Measurements from ENCODE around the gene OR6P1.

The OR6P1 gene, protein sequence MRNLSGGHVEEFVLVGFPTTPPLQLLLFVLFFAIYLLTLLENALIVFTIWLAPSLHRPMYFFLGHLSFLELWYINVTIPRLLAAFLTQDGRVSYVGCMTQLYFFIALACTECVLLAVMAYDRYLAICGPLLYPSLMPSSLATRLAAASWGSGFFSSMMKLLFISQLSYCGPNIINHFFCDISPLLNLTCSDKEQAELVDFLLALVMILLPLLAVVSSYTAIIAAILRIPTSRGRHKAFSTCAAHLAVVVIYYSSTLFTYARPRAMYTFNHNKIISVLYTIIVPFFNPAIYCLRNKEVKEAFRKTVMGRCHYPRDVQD

DNA sequence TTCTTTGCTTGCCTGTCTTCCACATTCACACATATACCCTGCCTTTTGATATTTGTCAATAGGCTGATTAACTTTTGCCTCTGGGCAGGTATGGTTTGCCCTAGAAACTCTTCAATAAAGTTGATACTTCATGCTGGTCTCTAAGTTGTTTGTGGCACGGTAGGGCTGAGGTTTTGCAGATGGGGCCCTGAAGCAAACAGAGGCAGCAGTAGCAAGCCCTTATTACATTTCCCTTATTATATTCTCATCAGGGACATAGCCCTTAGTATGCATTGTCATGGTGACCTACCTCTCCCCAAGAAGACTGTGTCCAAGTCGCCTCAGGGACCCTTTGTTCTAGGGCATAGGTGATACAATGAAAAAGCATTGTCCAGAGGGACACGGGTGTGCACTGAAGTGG lies at the start of gene OR6P1:
Gene OR6P1, minus strand, starts transcription at position 101 of the 400 bp plus-strand sequence. CDS start 6,976 bp downstream, outside the sequence.
- Histone ChIP-seq H3K27ac (ENCODE audit: low read length) (no peak within 1 kb of the TSS), H3K4me3 (ENCODE audit: low read length) (no peak within 1 kb of the TSS), H3K36me3 (ENCODE audit: insufficient read depth, low read depth, low read length) (no peaks in the 10 kb centered on the region), H3K27me3 (ENCODE audit: insufficient read depth, low read length) (no peaks in the 10 kb centered on the region), H3K9ac (ENCODE audit: low read depth, low read length) (no peak within 1 kb of the TSS), H3K4me1 (ENCODE audit: insufficient read depth, low read length) (no peaks in the 10 kb centered on the region), H3K9me3 (ENCODE audit: insufficient read depth, low read depth, low read length) (no peaks in the 10 kb centered on the region)

DNA sequence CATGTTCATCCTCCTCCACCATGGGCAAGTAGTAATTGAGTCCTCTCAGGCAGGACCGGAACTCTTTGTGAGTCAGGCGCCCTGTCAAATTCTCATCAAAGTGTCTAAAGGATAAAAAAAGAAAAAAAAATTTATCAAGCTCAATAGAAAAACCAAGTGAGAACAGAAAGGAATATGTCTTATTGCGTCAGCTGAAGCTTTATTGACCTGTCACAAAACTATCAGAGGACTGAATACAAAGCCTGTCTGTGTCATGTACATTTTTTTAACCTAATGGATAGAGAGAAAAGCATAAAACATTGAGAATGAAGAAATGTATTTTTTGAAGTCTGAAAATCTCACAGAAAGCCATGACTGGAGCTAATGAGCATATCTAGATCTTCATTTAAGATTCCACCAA lies 43.4 kb upstream of the OR6P1 start:
- no peaks in the 10 kb centered on the region for H3K27me3 ChIP-seq (ENCODE audit: insufficient read depth, low read length)
- H3K9ac ChIP-seq (ENCODE audit: low read depth, low read length): no peak overlapping the region
- H3K9me3 ChIP-seq (ENCODE audit: insufficient read depth, low read depth, low read length): no peaks in the 10 kb centered on the region
- no peak overlapping the region for H3K4me3 ChIP-seq (ENCODE audit: low read length)
- H3K27ac ChIP-seq (ENCODE audit: low read length): no peak overlapping the region
- H3K36me3 ChIP-seq (ENCODE audit: insufficient read depth, low read depth, low read length): no peaks in the 10 kb centered on the region
- no peaks in the 10 kb centered on the region for H3K4me1 ChIP-seq (ENCODE audit: insufficient read depth, low read length)

DNA sequence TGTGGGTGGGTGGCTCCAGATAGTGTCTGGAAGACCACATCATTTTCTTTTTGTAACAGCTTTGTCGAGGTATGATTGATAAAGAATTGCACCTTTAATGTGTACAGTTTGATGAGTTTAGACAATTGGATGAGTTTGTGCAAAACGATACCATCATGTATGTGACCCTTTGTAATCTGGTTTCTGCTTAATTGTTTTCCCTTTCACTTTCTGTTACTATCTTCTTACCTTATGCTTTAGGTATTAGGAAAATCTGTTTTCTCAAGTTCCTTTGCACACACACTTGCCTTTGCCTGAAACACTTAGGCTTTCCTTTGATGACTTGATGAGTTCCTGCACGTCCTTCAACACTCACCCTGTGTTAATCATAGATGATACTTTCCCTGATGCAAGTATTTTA lies 41.5 kb upstream of the OR6P1 start:
- Histone ChIP-seq H3K36me3 (ENCODE audit: insufficient read depth, low read depth, low read length) (no peaks in the 10 kb centered on the region), H3K9ac (ENCODE audit: low read depth, low read length) (no peak overlapping the region), H3K27me3 (ENCODE audit: insufficient read depth, low read length) (no peaks in the 10 kb centered on the region), H3K4me1 (ENCODE audit: insufficient read depth, low read length) (no peaks in the 10 kb centered on the region), H3K27ac (ENCODE audit: low read length) (no peak overlapping the region), H3K9me3 (ENCODE audit: insufficient read depth, low read depth, low read length) (no peaks in the 10 kb centered on the region), H3K4me3 (ENCODE audit: low read length) (no peak overlapping the region)

DNA sequence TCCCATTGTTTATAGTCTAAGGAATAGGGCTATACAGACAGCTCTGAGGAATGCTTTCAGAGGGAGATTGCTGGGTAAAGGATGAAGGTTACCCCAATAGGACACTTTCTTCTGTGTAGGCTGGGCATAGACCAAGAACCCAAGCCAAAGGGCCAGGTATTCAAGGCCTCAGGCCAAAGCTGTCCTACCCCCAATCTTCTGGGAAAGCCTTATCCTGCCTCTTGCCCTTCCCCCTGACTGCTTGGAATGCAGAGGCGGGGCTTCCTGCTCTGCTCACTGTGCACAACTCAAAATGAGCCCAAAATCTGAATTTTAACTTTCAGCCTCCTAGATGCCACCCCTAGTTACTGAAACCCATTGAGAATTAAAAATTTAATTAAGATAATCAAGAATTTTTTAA lies 36.9 kb upstream of the OR6P1 start:
- no peak overlapping the region for H3K9ac ChIP-seq (ENCODE audit: low read depth, low read length)
- H3K9me3 ChIP-seq (ENCODE audit: insufficient read depth, low read depth, low read length): no peaks in the 10 kb centered on the region
- H3K27ac ChIP-seq (ENCODE audit: low read length): no peak overlapping the region
- H3K4me3 ChIP-seq (ENCODE audit: low read length): no peak overlapping the region
- H3K36me3 ChIP-seq (ENCODE audit: insufficient read depth, low read depth, low read length): no peaks in the 10 kb centered on the region
- H3K27me3 ChIP-seq (ENCODE audit: insufficient read depth, low read length): no peaks in the 10 kb centered on the region
- no peaks in the 10 kb centered on the region for H3K4me1 ChIP-seq (ENCODE audit: insufficient read depth, low read length)

DNA sequence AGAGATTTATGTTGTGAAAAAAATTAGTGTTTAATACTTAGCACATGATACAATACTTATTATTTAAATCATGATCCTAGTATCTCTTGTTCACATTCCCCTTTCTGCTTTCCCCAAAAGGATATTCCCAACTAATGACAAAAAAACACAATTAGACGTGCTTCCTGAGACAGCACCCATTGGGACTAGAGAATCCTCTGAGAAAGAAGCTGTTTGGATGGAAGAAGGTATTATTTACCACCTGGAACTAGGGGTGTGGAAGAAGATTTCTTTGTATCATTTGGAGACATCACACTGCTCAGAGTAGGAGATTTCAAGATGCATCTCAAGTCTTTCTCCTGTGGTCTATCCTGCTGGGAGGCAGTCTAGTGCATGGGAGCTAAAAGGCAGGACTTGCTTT lies 34.6 kb upstream of the OR6P1 start, which contains the start of gene OR10Z1:
Gene OR10Z1, plus strand, starts transcription at position 301 of the 400 bp plus-strand sequence. CDS start 1,171 bp downstream, outside the sequence.
- H3K36me3 ChIP-seq (ENCODE audit: insufficient read depth, low read depth, low read length): no peaks in the 10 kb centered on the region
- no peak within 1 kb of the TSS for H3K4me3 ChIP-seq (ENCODE audit: low read length)
- no peaks in the 10 kb centered on the region for H3K9me3 ChIP-seq (ENCODE audit: insufficient read depth, low read depth, low read length)
- no peaks in the 10 kb centered on the region for H3K27me3 ChIP-seq (ENCODE audit: insufficient read depth, low read length)
- H3K27ac ChIP-seq (ENCODE audit: low read length): no peak within 1 kb of the TSS
- no peaks in the 10 kb centered on the region for H3K4me1 ChIP-seq (ENCODE audit: insufficient read depth, low read length)
- no peak within 1 kb of the TSS for H3K9ac ChIP-seq (ENCODE audit: low read depth, low read length)

DNA sequence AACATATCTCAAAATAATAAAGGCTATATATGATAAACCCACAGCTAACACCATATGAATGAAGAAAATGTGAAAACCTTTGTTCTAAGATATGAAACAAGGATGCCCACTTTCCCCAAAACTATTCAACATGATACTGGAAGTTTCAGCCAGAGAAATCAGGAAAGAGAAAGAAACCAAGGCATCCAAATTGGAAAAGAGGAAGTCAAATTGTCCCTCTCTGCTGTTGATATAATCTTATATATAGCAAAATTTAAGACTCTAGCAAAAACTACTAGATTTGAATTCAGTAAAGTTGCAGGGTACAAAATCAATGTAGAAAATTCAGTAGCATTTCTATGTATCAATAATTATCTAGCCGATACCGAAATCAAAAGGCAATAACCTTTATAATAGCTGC lies 30.4 kb upstream of the OR6P1 start:
- H3K27me3 ChIP-seq (ENCODE audit: insufficient read depth, low read length): no peaks in the 10 kb centered on the region
- no peak overlapping the region for H3K27ac ChIP-seq (ENCODE audit: low read length)
- H3K9ac ChIP-seq (ENCODE audit: low read depth, low read length): no peak overlapping the region
- H3K4me1 ChIP-seq (ENCODE audit: insufficient read depth, low read length): no peaks in the 10 kb centered on the region
- no peak overlapping the region for H3K4me3 ChIP-seq (ENCODE audit: low read length)
- peaks cover 13% of the 10 kb centered on the region for H3K9me3 ChIP-seq (ENCODE audit: insufficient read depth, low read depth, low read length)
- H3K36me3 ChIP-seq (ENCODE audit: insufficient read depth, low read depth, low read length): no peaks in the 10 kb centered on the region

DNA sequence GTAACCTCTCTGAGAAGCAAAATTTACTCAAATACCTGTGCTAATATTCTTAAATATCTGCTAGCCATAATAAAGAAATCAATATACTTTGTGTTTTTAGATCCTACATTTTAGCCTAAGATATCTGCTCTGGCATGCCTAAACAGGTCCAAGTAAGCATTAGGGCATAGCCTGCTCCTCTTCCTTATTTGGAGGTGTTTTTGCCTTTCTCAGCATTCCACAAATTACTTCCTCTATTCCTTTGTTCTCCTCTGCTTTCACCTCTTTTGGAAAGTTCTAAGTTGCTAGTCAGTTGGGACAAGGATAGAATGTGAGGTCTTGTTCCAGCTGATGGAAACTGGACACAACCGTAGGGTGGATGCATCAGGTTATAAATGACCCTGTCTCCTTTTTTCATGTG lies 16.6 kb upstream of the OR6P1 start:
- Histone ChIP-seq H3K9ac (ENCODE audit: low read depth, low read length) (no peak overlapping the region), H3K36me3 (ENCODE audit: insufficient read depth, low read depth, low read length) (no peaks in the 10 kb centered on the region), H3K4me3 (ENCODE audit: low read length) (no peak overlapping the region), H3K9me3 (ENCODE audit: insufficient read depth, low read depth, low read length) (peaks cover 21% of the 10 kb centered on the region), H3K4me1 (ENCODE audit: insufficient read depth, low read length) (no peaks in the 10 kb centered on the region), H3K27ac (ENCODE audit: low read length) (no peak overlapping the region), H3K27me3 (ENCODE audit: insufficient read depth, low read length) (no peaks in the 10 kb centered on the region)

DNA sequence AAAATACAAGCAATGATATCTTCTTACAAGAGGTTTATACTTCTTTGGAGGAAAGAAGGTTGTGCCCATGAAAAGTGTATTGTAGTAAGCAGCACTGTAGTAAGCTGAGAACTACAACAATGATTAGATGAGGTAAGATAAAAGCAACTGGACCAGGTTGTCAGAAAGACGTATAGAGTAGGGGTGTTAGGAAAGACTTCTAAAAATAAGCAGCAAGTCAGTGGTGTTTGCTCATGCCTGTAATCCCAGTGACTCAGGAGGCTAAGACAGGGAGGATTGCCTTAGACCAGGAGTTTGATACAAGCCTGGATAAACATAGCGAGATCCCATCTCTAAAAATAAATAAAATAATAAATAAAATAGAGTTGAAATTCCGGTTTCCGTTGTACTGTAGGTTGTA lies 13.6 kb upstream of the OR6P1 start:
- Histone ChIP-seq H3K4me1 (ENCODE audit: insufficient read depth, low read length) (no peaks in the 10 kb centered on the region), H3K27me3 (ENCODE audit: insufficient read depth, low read length) (no peaks in the 10 kb centered on the region), H3K36me3 (ENCODE audit: insufficient read depth, low read depth, low read length) (no peaks in the 10 kb centered on the region), H3K9ac (ENCODE audit: low read depth, low read length) (no peak overlapping the region), H3K4me3 (ENCODE audit: low read length) (no peak overlapping the region), H3K9me3 (ENCODE audit: insufficient read depth, low read depth, low read length) (peaks cover 21% of the 10 kb centered on the region), H3K27ac (ENCODE audit: low read length) (no peak overlapping the region)

DNA sequence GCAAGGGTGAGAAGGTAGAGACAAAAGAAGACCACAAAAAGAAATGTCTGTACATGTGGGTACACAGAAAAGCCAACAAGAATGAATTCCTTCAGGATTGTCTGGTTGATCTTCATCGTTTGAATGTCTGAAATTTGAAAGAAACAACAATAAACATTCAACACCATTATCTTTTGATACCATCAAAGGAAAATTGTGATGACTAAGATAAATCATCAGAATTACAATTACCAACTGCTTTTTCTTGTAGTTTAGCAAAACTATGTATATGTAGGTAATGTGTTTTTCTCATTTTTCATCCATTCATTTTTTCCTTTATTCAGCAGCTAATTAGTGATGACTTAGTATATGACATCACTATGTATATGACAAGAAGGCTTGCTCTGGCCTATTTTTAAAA lies 9.4 kb upstream of the OR6P1 start, which contains the start of gene OR10X1:
Gene OR10X1, minus strand, starts transcription at position 167 of the 400 bp plus-strand sequence. Its CDS starts 0 bp downstream, at position 167.
- Histone ChIP-seq H3K4me3 (ENCODE audit: low read length) (no peak within 1 kb of the TSS), H3K27me3 (ENCODE audit: insufficient read depth, low read length) (no peaks in the 10 kb centered on the region), H3K9ac (ENCODE audit: low read depth, low read length) (no peak within 1 kb of the TSS), H3K27ac (ENCODE audit: low read length) (no peak within 1 kb of the TSS), H3K9me3 (ENCODE audit: insufficient read depth, low read depth, low read length) (no peaks in the 10 kb centered on the region), H3K4me1 (ENCODE audit: insufficient read depth, low read length) (no peaks in the 10 kb centered on the region), H3K36me3 (ENCODE audit: insufficient read depth, low read depth, low read length) (no peaks in the 10 kb centered on the region)

DNA sequence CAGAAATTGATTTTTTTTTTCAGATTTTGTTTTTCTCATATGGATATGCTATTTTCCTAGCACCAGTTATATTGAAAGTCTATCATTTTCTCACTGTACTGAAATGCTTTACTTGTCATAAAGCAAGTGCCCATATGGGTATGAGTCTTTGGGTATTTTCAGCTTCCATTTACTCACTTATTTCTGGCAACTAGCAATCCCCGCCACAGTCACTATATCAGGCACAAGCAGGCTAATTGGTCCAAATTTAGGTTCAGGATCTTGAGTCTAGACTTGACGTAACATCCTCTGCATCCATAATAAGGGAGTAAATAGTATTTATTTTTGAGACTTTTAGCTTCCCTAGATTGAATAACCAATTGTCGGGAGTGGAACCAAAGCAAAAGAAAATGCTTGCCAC lies 7.2 kb upstream of the OR6P1 start:
- Histone ChIP-seq H3K27me3 (ENCODE audit: insufficient read depth, low read length) (no peaks in the 10 kb centered on the region), H3K27ac (ENCODE audit: low read length) (no peak overlapping the region), H3K4me3 (ENCODE audit: low read length) (no peak overlapping the region), H3K9me3 (ENCODE audit: insufficient read depth, low read depth, low read length) (no peaks in the 10 kb centered on the region), H3K4me1 (ENCODE audit: insufficient read depth, low read length) (no peaks in the 10 kb centered on the region), H3K36me3 (ENCODE audit: insufficient read depth, low read depth, low read length) (no peaks in the 10 kb centered on the region), H3K9ac (ENCODE audit: low read depth, low read length) (no peak overlapping the region)

DNA sequence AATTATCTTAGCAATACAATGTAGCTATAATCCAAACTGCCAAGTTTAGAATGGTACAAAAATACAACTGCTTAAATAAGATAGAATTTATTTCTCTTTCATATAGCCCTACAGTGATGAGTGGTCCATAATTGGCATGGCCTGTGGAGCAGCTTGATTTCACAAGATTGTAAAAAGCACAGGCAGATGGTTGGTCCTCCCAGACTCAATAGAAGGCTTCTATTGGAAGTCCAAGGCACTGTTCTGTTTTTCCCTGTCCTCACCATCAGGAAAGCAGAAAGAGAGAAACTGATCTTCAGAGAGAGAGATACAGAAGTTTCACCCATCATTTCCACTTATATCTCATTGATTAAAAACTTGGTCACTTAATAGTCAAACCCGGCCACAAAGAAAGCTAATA lies 1.8 kb upstream of the OR6P1 start:
- Histone ChIP-seq H3K4me3 (ENCODE audit: low read length) (no peak overlapping the region), H3K27me3 (ENCODE audit: insufficient read depth, low read length) (no peaks in the 10 kb centered on the region), H3K9ac (ENCODE audit: low read depth, low read length) (no peak overlapping the region)

DNA sequence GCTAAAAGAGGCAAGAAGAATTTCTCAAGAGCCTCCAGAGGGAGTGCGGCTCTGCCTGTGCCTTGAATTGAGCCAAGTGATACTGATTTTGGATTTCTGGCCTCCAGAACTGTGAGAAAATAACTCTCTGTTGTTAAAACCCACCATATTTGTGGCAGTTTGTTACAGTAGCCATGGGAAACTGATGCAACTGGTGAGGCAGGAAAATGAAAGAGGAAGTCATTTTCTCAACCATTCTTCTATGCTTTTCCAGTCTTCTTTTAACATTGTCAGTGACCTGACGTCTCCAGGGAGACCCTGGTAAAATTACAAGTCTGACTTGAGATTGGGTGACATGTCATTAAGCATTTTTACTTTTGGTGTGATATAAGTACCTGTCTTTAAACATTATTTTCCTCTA lies 5.8 kb downstream of the OR6P1 start:
- H3K27ac ChIP-seq (ENCODE audit: low read length): no peak overlapping the region
- no peaks in the 10 kb centered on the region for H3K36me3 ChIP-seq (ENCODE audit: insufficient read depth, low read depth, low read length)
- H3K4me1 ChIP-seq (ENCODE audit: insufficient read depth, low read length): no peaks in the 10 kb centered on the region
- H3K4me3 ChIP-seq (ENCODE audit: low read length): no peak overlapping the region
- H3K9me3 ChIP-seq (ENCODE audit: insufficient read depth, low read depth, low read length): no peaks in the 10 kb centered on the region
- no peaks in the 10 kb centered on the region for H3K27me3 ChIP-seq (ENCODE audit: insufficient read depth, low read length)
- H3K9ac ChIP-seq (ENCODE audit: low read depth, low read length): no peak overlapping the region

More for the DNA sequence above, 1.8 kb upstream of the OR6P1 start:
- H3K36me3 ChIP-seq (ENCODE audit: insufficient read depth, low read depth, low read length): no peaks in the 10 kb centered on the region
- no peak overlapping the region for H3K27ac ChIP-seq (ENCODE audit: low read length)
- no peaks in the 10 kb centered on the region for H3K4me1 ChIP-seq (ENCODE audit: insufficient read depth, low read length)
- no peaks in the 10 kb centered on the region for H3K9me3 ChIP-seq (ENCODE audit: insufficient read depth, low read depth, low read length)
